ENCODE data around the gene PARVB.
A peak's percentile ranks its signal among the peaks of the same experiment; 100 is the strongest.

PARVB gene

GRCh38 chr22:44142421-44143104, 118.5 kb downstream of the PARVB start:
- DNase-seq, result no peak

- DNase-seq, result no peak
These were observed 119.0 kb downstream of the PARVB start for GRCh38 chr22:44143105-44143474.

GRCh38 chr22:44143579-44143978, 119.5 kb downstream of the PARVB start:
- no peak for DNase-seq

GRCh38 chr22:44144046-44144569, 120.0 kb downstream of the PARVB start:
- DNase-seq, result no peak

- DNase-seq, result peak; percentile 40
These were observed 121.4 kb downstream of the PARVB start for GRCh38 chr22:44145544-44145943.

- DNase-seq, result no peak
These were observed 122.2 kb downstream of the PARVB start for GRCh38 chr22:44146088-44146861.

GRCh38 chr22:44147008-44147645, 123.0 kb downstream of the PARVB start:
- DNase-seq, result no peak

- peak; percentile 18 for DNase-seq
These were observed 123.9 kb downstream of the PARVB start for GRCh38 chr22:44147821-44148574.

- DNase-seq, result no peak
These were observed 127.6 kb downstream of the PARVB start for GRCh38 chr22:44151676-44152075.

- peak; percentile 12 for DNase-seq
These were observed 129.6 kb downstream of the PARVB start for GRCh38 chr22:44153710-44154109.

- DNase-seq, result no peak
These were observed 130.4 kb downstream of the PARVB start for GRCh38 chr22:44154436-44154942.

- no peak for DNase-seq
These were observed 131.0 kb downstream of the PARVB start for GRCh38 chr22:44155115-44155514.

GRCh38 chr22:44157916-44158618, 134.0 kb downstream of the PARVB start:
- DNase-seq, result no peak

- no peak for DNase-seq
These were observed 134.7 kb downstream of the PARVB start for GRCh38 chr22:44158816-44159215.

GRCh38 chr22:44159221-44159620, 135.1 kb downstream of the PARVB start:
- DNase-seq, result no peak

GRCh38 chr22:44159811-44160210, 135.7 kb downstream of the PARVB start:
- no peak for DNase-seq

GRCh38 chr22:44160421-44160820, 136.3 kb downstream of the PARVB start:
- no peak for DNase-seq

- DNase-seq, result no peak
These were observed 137.6 kb downstream of the PARVB start for GRCh38 chr22:44161673-44162072.

GRCh38 chr22:44162960-44163359, 138.9 kb downstream of the PARVB start:
- DNase-seq, result no peak

GRCh38 chr22:44163536-44163935, 139.4 kb downstream of the PARVB start:
- DNase-seq, result no peak

GRCh38 chr22:44164031-44164430, 139.9 kb downstream of the PARVB start:
- DNase-seq, result no peak

GRCh38 chr22:44165286-44165874, 141.3 kb downstream of the PARVB start:
- no peak for DNase-seq

All from NCI-H2227 treated with DMSO at 0.1 percent for 48 hours (cell line).